GM12875 (cell line): ENCODE data around the gene TP63.

ENCODE experiments used
- H3K4me3 ChIP-seq: one replicate; pipeline ENCODE4 v1.5.1; 2011; ENCODE audit warnings: low read depth, low read length, control low read depth
- TF ChIP-seq, protein P1 (sequence below): IDR thresholded peaks from 2 replicates; pipeline ENCODE4 v1.5.1; 2011; ENCODE audit warnings: low read depth, mild to moderate bottlenecking, control low read depth, inconsistent platforms, low read length, moderate library complexity, borderline replicate concordance; ENCODE audit not compliant: insufficient read depth

The TP63 gene

DNA sequence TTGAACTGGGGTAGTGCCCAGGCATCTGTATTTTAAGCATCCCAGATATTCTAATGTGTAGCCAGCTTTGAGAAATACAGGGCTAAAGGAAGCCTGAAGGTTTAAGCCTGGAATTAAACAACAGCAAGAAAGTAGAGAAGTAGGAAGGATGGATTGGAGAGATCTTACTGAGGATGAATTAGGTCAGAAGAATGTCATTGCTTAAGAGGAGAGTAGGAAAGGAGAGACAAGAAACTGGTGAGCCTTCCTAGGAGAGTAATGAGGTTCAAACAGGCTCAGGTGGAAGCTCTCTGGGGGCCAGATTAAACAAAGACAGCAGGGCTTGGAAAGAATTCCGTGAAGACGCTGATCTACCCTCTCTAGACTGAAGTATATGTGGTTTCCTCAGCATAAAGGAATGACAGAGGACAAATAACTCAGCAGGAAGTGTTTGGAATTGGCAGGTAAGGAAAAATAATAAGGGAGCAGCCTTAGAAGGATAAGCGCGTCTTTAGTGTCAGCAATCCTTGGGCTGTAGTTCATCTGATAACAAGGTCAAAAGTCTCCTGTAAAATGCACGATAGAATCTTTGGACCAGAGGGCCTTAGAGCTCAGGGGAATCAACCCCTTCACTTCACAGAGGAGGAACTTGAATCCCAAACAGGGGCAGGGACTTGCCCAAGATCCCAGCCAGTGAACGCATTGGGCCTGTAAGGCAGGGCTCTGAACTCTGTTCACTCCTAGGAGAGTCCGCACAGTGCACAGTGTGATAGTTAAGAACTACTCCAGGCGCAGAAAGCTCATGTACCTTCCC, 90.9 kb downstream of the TP63 start:
- TF ChIP-seq, protein P1, sequence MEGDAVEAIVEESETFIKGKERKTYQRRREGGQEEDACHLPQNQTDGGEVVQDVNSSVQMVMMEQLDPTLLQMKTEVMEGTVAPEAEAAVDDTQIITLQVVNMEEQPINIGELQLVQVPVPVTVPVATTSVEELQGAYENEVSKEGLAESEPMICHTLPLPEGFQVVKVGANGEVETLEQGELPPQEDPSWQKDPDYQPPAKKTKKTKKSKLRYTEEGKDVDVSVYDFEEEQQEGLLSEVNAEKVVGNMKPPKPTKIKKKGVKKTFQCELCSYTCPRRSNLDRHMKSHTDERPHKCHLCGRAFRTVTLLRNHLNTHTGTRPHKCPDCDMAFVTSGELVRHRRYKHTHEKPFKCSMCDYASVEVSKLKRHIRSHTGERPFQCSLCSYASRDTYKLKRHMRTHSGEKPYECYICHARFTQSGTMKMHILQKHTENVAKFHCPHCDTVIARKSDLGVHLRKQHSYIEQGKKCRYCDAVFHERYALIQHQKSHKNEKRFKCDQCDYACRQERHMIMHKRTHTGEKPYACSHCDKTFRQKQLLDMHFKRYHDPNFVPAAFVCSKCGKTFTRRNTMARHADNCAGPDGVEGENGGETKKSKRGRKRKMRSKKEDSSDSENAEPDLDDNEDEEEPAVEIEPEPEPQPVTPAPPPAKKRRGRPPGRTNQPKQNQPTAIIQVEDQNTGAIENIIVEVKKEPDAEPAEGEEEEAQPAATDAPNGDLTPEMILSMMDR: no peak
- no peak overlapping the region for H3K4me3 ChIP-seq

GRCh38 chr3:189724356-189724755, 93.2 kb downstream of the TP63 start:
- TF ChIP-seq, protein P1: no peak
- H3K4me3 ChIP-seq: no peak overlapping the region

- TF ChIP-seq, protein P1: no peak
- no peak overlapping the region for H3K4me3 ChIP-seq
Measured at GRCh38 chr3:189726277-189726676, 95.1 kb downstream of the TP63 start.

- no peak overlapping the region for H3K4me3 ChIP-seq
- TF ChIP-seq, protein P1: no peak
Measured at GRCh38 chr3:189727158-189727557, 96.0 kb downstream of the TP63 start.

- TF ChIP-seq, protein P1: no peak
- H3K4me3 ChIP-seq: no peak overlapping the region
Measured at GRCh38 chr3:189727898-189728297, 96.7 kb downstream of the TP63 start.

DNA sequence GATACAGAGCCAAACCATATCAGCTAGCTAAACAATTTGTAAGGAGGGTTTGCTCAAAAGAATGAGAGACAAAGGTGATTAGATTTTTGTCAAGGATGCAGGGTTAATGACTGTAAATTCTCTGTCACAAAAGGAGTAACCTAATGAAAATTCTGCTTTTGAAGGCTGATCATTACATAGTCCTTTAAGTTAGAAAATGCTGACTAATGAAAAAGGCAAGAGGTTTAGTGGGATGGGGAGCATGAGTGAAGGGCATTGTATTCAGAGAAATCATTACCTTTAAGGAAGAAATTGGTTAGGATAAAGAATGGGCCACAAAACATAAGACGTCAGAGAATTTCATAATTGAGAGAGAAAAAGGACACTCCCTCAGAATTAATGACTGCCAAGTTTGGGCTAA, 97.7 kb downstream of the TP63 start:
- TF ChIP-seq, protein P1: no peak
- no peak overlapping the region for H3K4me3 ChIP-seq

GRCh38 chr3:189734061-189734460, 102.9 kb downstream of the TP63 start:
- TF ChIP-seq, protein P1: no peak

More at GRCh38 chr3:189734061-189734460, 102.9 kb downstream of the TP63 start:
- no peak overlapping the region for H3K4me3 ChIP-seq
